ENCODE data around the gene GDPD3.
"Not testable (repeated sequence)": the region's sequence is repeated elsewhere in the genome, so short reads cannot be mapped to it uniquely, and the experiment has no call there.

GDPD3 gene

DNA sequence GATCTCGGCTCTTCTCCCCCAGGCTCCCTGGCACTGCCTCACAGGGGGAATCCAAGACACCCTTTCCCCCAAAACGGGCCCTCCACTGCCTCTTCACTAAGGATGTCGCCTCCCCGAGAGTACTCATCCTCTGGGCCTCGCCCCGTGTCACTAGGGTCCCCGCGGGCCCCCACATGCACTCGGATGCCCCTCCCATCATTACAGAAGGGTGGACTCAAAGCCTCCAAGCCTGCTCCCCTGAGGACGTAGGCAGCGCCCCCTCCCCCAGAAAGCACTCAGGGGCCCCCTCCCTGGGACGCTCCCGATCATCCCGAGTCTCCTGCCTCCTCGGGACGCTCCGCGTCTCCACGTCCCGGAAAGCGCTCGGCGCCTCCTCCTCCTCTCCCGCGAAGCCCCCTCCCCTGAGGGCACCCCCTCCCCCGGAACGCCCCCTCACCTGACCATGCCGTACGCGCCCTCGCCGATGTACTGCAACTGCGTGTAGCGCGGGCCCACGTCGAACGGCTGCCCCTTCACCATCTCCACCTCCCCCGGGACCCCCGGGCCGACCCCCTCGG, 9.3 kb upstream of the GDPD3 start:
- no peak for DNase-seq

- no peak for DNase-seq
Observed at GRCh38 chr16:30121741-30122571, 8.6 kb upstream of the GDPD3 start.

DNA sequence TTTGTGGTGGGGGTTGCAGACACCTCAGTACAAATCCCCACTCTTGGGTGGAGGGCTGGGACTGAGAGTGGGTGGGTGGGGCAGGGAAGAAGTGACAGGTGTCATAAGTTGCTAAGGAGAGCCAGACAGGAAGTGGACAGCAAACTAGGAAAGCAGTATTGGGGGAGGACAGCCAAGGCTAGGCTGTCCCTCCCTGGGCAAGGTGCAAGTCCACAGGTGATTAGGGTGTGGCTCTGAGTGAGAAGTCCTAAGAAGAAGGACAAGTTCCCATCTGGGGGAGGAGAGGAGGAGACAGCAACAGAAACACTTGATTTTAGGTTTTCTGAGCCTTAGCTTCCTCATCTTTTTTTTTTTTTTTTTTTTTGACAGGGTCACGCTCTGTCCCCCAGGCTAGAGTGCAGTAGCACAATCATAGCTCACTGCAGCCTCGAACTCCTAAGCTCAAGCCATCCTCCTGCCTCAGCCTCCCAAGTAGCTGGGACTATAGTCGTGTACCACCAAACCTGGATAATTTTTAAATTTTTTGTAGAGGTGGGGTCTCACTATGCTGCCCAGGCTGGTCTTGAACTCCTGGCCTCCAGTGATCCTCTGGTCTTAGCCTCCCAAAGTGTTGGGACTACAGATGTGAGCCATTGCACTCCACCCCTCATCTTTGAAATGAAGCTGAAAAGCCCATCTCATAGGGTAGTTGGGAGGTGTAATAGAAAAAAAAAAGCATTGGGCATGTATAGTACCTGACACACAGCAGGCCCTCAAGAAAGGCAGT, 7.2 kb upstream of the GDPD3 start:
- no peak for DNase-seq

DNA sequence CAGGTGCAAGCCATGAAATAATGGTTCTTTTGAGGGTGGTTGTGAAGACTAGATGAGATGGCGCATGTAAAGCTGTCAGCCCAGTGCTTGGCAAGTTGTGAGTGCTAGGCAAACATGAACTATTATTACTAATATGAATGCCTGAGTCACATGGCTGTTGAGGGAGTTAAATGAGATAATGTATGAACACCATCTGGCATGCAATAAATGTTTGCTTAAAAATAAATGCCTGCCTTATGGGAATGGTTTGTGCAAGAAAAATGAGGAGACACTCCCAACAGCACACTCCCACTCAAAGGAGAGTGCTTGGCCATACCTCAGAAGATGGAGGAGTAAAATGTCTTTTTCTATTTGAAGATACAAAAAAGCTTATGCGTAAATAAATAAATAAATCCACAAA, 6.1 kb upstream of the GDPD3 start:
- DNase-seq = no peak

DNA sequence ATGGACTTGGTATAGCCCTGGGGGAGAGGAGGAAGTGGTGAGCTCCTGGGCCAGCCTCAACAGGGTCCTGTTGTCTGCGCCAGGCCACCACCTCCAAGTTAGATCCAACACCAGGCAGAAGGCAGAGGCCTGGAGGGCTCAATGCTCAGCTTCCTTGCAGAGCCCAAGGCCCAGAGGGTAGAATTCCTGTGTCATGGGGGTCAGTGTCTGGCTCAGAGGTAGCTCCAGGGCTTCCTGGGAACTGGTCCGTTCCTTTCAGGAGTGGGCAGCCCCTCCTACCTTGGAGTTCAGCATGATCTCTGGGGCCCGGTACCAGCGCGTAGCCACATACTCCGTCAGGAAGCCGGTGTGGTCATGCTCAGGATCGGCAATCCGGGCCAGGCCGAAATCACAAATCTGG, 4.4 kb upstream of the GDPD3 start:
- DNase-seq = no peak

- no peak for DNase-seq
Observed at GRCh38 chr16:30116291-30117207, 3.2 kb upstream of the GDPD3 start.

- peak; percentile 15 for DNase-seq
Observed at GRCh38 chr16:30115238-30115637, 1.9 kb upstream of the GDPD3 start.

- DNase-seq = not testable (repeated sequence)
Observed at GRCh38 chr16:30114833-30115232, 1.5 kb upstream of the GDPD3 start.

- DNase-seq = no peak
Observed at GRCh38 chr16:30114411-30114810, 1.1 kb upstream of the GDPD3 start.

DNA sequence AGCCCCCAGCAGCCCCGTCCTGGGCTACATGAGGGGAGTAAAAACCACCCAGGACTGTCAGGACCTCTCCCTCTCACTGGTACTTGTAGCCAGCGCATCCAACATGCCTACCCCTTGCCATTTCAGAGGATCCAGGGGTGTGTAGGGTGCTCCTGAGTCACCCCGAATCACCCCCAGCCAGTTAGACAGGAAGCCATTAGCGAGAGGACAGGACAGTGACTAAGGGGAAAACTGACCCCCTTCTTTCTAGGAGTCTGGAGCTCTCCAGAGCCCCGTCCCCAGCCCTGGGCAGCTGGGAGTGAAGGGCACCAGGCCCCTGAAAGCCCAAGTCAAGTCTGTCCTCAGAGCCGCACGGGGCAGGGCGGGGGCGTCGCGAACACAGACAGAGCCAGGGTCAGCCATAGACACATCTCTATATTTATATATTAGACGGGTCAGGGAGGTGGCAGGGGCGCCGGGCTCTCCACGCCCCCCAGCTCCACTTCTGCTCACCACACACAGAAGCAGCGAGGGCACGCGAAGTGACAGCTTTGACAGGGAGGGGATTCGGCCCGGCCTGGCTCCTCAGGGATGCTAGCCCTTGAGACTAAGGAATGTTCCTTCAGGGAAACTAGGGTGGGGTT, 485 bp upstream of the GDPD3 start:
- no peak for DNase-seq

GRCh38 chr16:30112197-30113030, 923 bp downstream of the GDPD3 start:
- DNase-seq = peak; percentile 70

GRCh38 chr16:30110661-30111060, 2.7 kb downstream of the GDPD3 start:
- DNase-seq = no peak

GRCh38 chr16:30108059-30108850, 5.1 kb downstream of the GDPD3 start:
- DNase-seq = no peak

DNA sequence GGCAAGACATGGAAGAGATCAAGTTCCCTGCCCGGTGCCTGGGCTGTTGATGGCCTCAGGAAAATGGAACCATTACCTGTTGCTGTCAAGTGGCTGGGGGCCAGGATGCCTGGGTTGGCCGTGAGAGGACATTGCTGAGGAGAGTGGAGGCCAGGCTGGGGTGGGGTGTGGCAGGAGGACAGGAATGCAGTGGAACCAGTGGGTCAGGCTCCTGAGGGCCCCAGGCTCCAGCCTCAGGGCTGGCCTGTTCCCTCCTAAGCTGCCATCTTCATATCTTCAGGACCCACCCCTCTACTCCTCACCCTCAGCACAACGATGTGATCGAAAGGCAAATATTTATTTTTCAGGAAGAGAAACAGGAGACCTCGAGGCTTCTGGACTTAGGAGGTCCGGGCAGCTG, 8.8 kb downstream of the GDPD3 start:
- no peak for DNase-seq

DNA sequence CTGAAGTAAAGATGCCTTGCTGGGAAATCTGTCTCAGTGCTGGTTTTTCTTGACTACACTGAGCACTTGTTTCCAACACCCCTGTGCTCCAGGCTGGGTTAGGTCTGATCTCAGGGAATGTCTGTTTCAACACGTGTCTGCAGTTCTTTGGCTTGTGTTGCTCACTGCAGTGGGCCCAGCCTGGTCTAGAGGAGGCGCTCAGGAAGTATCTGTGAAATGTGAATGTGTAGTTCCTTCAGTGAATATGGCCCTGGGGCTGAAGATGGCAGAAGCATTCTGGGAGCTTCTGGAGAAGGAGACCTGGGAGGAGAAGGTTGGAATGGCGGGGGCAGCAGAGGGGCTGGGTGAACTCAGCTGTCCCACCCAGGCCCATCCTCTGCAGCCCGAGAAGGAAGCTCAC, 9.2 kb downstream of the GDPD3 start:
- DNase-seq = no peak

DNA sequence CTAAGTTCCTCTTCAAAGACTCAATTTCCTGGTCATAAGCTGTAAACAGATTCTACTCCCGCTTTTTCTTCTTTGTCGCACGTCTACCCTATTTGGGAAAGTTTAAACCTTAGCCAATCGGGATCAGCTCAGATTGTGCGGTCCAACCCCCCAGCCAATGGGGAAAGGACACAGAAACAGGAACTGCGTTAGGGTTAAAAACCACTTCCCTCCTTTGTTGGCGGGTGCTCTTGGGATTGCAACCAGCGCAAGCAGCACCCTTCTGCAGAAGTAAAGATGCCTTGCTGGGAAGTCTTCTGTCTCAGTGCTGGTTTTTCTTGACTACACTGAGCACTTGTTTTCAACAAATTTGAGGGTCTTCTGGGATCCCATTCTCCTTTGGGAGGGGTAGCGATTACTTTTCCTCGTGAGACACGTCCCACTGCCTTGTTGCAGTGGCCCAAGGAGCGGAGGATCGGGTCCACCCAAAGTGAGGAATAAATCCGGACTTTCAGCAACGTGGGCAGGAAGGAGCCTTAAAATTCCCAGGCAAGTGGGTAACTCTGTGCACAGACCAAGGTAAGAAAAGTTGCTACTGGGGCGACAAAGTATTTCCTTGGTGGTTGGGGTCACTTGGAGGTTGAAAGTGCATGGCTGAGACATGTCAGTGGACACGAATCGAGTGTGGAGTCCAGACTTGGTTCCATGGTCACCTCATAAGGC, 16.3 kb downstream of the GDPD3 start:
- no peak for DNase-seq

- DNase-seq = peak; percentile 89
Observed at GRCh38 chr16:30096105-30096861, 17.1 kb downstream of the GDPD3 start, which contains the start of gene YPEL3. TSS of gene YPEL3 (minus strand) at chr16:30096213. CDS start at chr16:30095482, 731 bp downstream.

DNA sequence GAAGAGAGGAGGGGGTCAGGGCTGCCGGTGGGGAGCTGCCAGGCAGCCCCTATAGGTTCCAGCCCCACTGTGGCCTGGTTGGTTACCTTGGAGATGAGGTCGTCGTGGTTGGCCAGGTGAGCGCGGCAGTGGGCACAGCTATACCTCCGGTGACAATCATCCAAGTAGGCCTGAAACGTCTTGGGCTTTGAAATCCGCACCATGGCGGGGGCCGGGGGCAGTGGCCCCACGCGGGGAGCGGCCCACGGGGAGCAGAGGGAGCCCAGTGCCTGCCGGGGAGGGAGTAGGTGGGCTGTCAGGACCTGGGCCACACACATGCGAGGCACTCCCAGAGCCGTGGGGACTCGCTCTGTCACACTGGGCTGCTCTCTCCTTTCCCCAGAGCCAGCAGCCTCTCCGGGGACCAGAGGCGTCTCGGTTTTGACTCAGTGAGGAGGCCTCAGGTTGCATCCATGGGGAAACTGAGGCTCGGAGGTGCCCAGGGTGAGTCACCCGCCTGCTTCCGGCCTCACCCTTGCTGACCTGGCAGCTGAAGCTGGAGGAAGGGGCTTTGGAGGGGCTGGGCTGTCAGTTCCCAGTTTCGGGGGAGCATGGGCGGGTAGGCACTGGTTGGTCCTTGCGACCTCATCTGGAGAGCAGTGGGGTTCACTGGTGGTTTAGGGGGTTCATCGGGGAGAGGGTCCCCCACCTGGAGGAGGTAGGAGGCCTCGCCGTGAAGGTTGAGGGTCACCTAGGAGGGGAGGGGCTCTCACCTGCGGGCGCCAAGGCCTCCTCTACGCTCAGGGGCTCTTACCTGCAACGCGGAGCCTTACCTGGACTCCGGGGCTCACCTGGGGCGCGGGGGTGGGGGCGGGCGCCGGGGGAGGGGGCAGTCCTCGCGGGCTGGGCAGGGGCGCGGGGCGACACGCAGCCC, 17.9 kb downstream of the GDPD3 start:
- no peak for DNase-seq
